OCI-LY7 (cell line): ENCODE data around the gene SLC2A6. TPM values are rescaled to one million over a fixed set of nuclear protein-coding genes. Genes with fewer than 3 reads are reported as not detected.

Experiments
- BruUV-seq: library from RNA; stranded (reverse); fragments of 400-500 nt; replicated peaks from 2 replicates; lab custom pipeline; 2021; lab: Mats Ljungman, UMichigan
- CTCF ChIA-PET: fragments of 300-600 bp; sonication (Branson Sonifier 250); formaldehyde crosslinking; loops from one replicate; lab custom pipeline; 2022; ENCODE audit warnings: antibody characterized with exemption; ENCODE audit not compliant: unreplicated experiment; lab: Charles Lee
- POLR2A ChIA-PET: fragments of 300-600 bp; sonication (Branson Sonifier 250); formaldehyde crosslinking; loops from one replicate; lab custom pipeline; 2022; ENCODE audit warnings: antibody characterized with exemption; lab: Charles Lee
- DNase-seq: peaks from one replicate; pipeline ENCODE4 v3.0.0-alpha.2; 2015; ENCODE audit warnings: low spot score
- H2AFZ ChIP-seq: fragments of 200-600 bp; sonication (generic), shearing (Covaris generic); 2 replicates; pipeline ENCODE4 v1.6.1; 2014; ENCODE audit warnings: mild to moderate bottlenecking, antibody characterized with exemption, low read length, moderate library complexity
- H3K27ac ChIP-seq: fragments of 200-600 bp; sonication (generic); 2 replicates; pipeline ENCODE4 v1.5.1; 2014; ENCODE audit warnings: mixed run types, low read depth, mild to moderate bottlenecking, moderate library complexity, low read length, inconsistent platforms; ENCODE audit not compliant: poor library complexity, severe bottlenecking
- H3K36me3 ChIP-seq: fragments of 200-600 bp; sonication (generic); 2 replicates; pipeline ENCODE4 v1.6.1; 2014; ENCODE audit warnings: mild to moderate bottlenecking, antibody characterized with exemption, low read length, moderate library complexity, mixed read lengths; ENCODE audit not compliant: insufficient read depth
- H3K4me1 ChIP-seq: fragments of 200-600 bp; sonication (generic); 2 replicates; pipeline ENCODE4 v1.5.1; 2014; ENCODE audit warnings: mild to moderate bottlenecking, low read length; ENCODE audit not compliant: insufficient read depth, poor library complexity, severe bottlenecking
- H3K4me2 ChIP-seq: fragments of 200-600 bp; sonication (generic); 2 replicates; pipeline ENCODE4 v1.6.1; 2014; ENCODE audit warnings: mild to moderate bottlenecking, low read length
- H3K4me3 ChIP-seq: fragments of 200-600 bp; sonication (generic); 2 replicates; pipeline ENCODE4 v1.5.1; 2014; ENCODE audit warnings: mild to moderate bottlenecking, low read depth, low read length; ENCODE audit not compliant: poor library complexity, severe bottlenecking
- H3K79me2 ChIP-seq: fragments of 200-600 bp; sonication (generic); 2 replicates; pipeline ENCODE4 v1.6.1; 2016; ENCODE audit warnings: low read depth, mild to moderate bottlenecking, low read length, moderate library complexity, mixed read lengths; ENCODE audit not compliant: insufficient read depth
- H3K9me2 ChIP-seq: fragments of 200-600 bp; sonication (generic); 2 replicates; pipeline ENCODE4 v1.6.1; 2016; ENCODE audit warnings: mild to moderate bottlenecking, low read length, mixed read lengths; ENCODE audit not compliant: insufficient read depth
- H3K9me3 ChIP-seq: fragments of 200-600 bp; sonication (generic); 2 replicates; pipeline ENCODE4 v1.6.1; 2014; ENCODE audit warnings: mild to moderate bottlenecking, mixed run types, low read length, mixed read lengths
- H4K20me1 ChIP-seq: fragments of 200-600 bp; sonication (generic); 2 replicates; pipeline ENCODE4 v1.6.1; 2014; ENCODE audit warnings: mild to moderate bottlenecking, antibody characterized with exemption, low read length, moderate library complexity, mixed read lengths; ENCODE audit not compliant: insufficient read depth
- CTCF ChIP-seq: fragments of 200-600 bp; sonication (generic); conservative IDR thresholded peaks from 2 replicates; pipeline ENCODE4 v1.5.1; 2014; ENCODE audit warnings: mild to moderate bottlenecking, antibody characterized with exemption, low read length, moderate library complexity, mixed read lengths
- EZH2phosphoT487 ChIP-seq: fragments of 200-600 bp; sonication (generic); IDR thresholded peaks from 2 replicates; pipeline ENCODE4 v1.6.1; 2018; ENCODE audit warnings: low read depth, borderline replicate concordance, mild to moderate bottlenecking, mixed run types, antibody characterized with exemption, low read length, moderate library complexity, mixed read lengths
- intact Hi-C: fragments of 100-400 bp; cut with micrococcal nuclease; formaldehyde crosslinking; loops from one replicate; pipeline ENCODE4 v1.10.0; 2022; ENCODE audit not compliant: unreplicated experiment
- total RNA-seq, 2 experiments: library from RNA; depleted of rRNA in 1 of 2; stranded (reverse); fragments of >200 nt in 1 of 2; shearing (Covaris generic) in 1 of 2; gene quantifications; 2 replicates each; pipeline ENCODE4 v1.2.3, GENCODE V29; 2014 to 2022

The SLC2A6 gene
- total RNA-seq, 2 experiments from 2014 or later: 51.0 to 52.9 TPM

- Histone ChIP-seq H2AFZ (no peak overlapping the region), H4K20me1 (no peaks in the 10 kb centered on the region), H3K9me2 (no peaks in the 10 kb centered on the region), H3K4me3 (no peak overlapping the region), H3K4me2 (no peak overlapping the region), H3K4me1 (peaks cover 55% of the 10 kb centered on the region), H3K9me3 (no peaks in the 10 kb centered on the region), H3K27ac (no peak overlapping the region), H3K36me3 (no peaks in the 10 kb centered on the region), H3K79me2 (no peaks in the 10 kb centered on the region)
- no peak for DNase-seq
- CTCF ChIA-PET: no interaction called here
- BruUV-seq: no TSS peak
- POLR2A ChIA-PET: interaction anchor here (1.4 kb wide), 1 partner anchor 22 kb away, joined by 4 read pairs; no protein-coding TSS in a partner anchor
- intact Hi-C loops: no loop called here
- no peak for TF ChIP-seq CTCF
Measured at GRCh38 chr9:133455936-133456335, 23.0 kb downstream of the SLC2A6 start.

- BruUV-seq: no TSS peak
- Histone ChIP-seq H2AFZ (no peak overlapping the region), H3K4me2 (no peak overlapping the region), H3K36me3 (no peaks in the 10 kb centered on the region), H3K4me1 (peaks cover 50% of the 10 kb centered on the region), H3K27ac (no peak overlapping the region), H3K79me2 (no peaks in the 10 kb centered on the region), H4K20me1 (no peaks in the 10 kb centered on the region), H3K4me3 (no peak overlapping the region), H3K9me2 (no peaks in the 10 kb centered on the region), H3K9me3 (no peaks in the 10 kb centered on the region)
- TF ChIP-seq CTCF (no peak), EZH2phosphoT487 (no peak)
- intact Hi-C loops: no loop called here
- ChIA-PET CTCF (no interaction called here), POLR2A (no interaction called here)
- no peak for DNase-seq
Measured at GRCh38 chr9:133454943-133455673, 23.8 kb downstream of the SLC2A6 start.

- H4K20me1 ChIP-seq: no peaks in the 10 kb centered on the region
- H3K4me3 ChIP-seq: no peak overlapping the region
- POLR2A ChIA-PET: no interaction called here
- TF ChIP-seq CTCF: no peak
- TF ChIP-seq EZH2phosphoT487: no peak
- H3K79me2 ChIP-seq: no peaks in the 10 kb centered on the region
- DNase-seq: no peak
- H2AFZ ChIP-seq: no peak overlapping the region
- CTCF ChIA-PET: no interaction called here
- peak overlapping the region; percentile 41 for H3K4me2 ChIP-seq
- intact Hi-C loops: no loop called here
- no peaks in the 10 kb centered on the region for H3K9me2 ChIP-seq
- no peak overlapping the region for H3K27ac ChIP-seq
- H3K4me1 ChIP-seq: peaks cover 48% of the 10 kb centered on the region
- no TSS peak for BruUV-seq
- no peaks in the 10 kb centered on the region for H3K9me3 ChIP-seq
- no peaks in the 10 kb centered on the region for H3K36me3 ChIP-seq
Measured at GRCh38 chr9:133454325-133454724, 24.6 kb downstream of the SLC2A6 start.
